Adrenal gland (tissue), 12 donors: ENCODE results near the gene AK4. TPM values are rescaled to one million over a fixed set of nuclear protein-coding genes. Genes with fewer than 3 reads are reported as not detected.

Experiments used
- DNase-seq, 7 donors: peaks; one replicate each; pipeline ENCODE4 v3.0.0-alpha.2; 2019 to 2020
- H3K27ac ChIP-seq, 5 donors: fragments of 200-600 bp; sonication (generic) in 4 of 5; 1 replicate in 3 of 5; 2 replicates in 2 of 5; pipeline versions ENCODE4 v1.5.1 to v1.8.0; 2016 to 2020; ENCODE audit warnings: mild to moderate bottlenecking in 1 of 5
- H3K27me3 ChIP-seq: fragments of 200-600 bp; 2 replicates; pipeline ENCODE4 v1.8.0; 2021
- H3K36me3 ChIP-seq, 2 donors: fragments of 200-600 bp; replicated peaks in 1 of 2; 1 replicate in 1 of 2; 2 replicates in 1 of 2; pipeline versions ENCODE4 v1.5.1 to v1.8.0; 2018 to 2022
- H3K4me1 ChIP-seq, 2 donors: fragments of 200-600 bp; replicated peaks in 1 of 2; 1 replicate in 1 of 2; 2 replicates in 1 of 2; pipeline versions ENCODE4 v1.5.1 to v1.8.0; 2018 to 2021
- H3K4me3 ChIP-seq, 4 donors: fragments of 200-600 bp; sonication (generic) in 3 of 4; one replicate each; pipeline ENCODE4 v1.5.1; 2016 to 2018
- H3K9me3 ChIP-seq, 3 donors: fragments of 200-600 bp; sonication (generic) in 1 of 3; replicated peaks in 1 of 3; 1 replicate in 2 of 3; 2 replicates in 1 of 3; pipeline versions ENCODE4 v1.5.1 to v1.8.0; 2016 to 2021
- CTCF ChIP-seq, 6 experiments: fragments of 450-650 bp in 4 of 6; fragments of 200-600 bp in 2 of 6; sonication (generic) in 1 of 6; IDR thresholded peaks; 1 replicate in 5 of 6; 2 replicates in 1 of 6; pipeline versions ENCODE4 v1.5.1 to v1.8.0; 2016 to 2021; ENCODE audit warnings: antibody characterized with exemption in 6 of 6, mild to moderate bottlenecking in 2 of 6, moderate library complexity in 1 of 6
- POLR2A ChIP-seq, 2 donors: fragments of 450-650 bp; IDR thresholded peaks; one replicate each; pipeline ENCODE4 v1.6.1; 2017; ENCODE audit warnings: antibody characterized with exemption in 2 of 2, mild to moderate bottlenecking in 2 of 2, moderate library complexity in 1 of 2
- WGBS, 4 donors: extraction: QIAGEN DNeasy Blood & Tissue Kit in 2 of 4; methylation state at CpG; one replicate each; pipeline versions ENCODE4 v1.1.5 to v1.1.7; 2013 to 2017; 5-methylcytosine and 5-hydroxymethylcytosine counted together
- intact Hi-C, 2 donors: fragments of 100-400 bp; cut with DNase I; formaldehyde crosslinking; loops; one replicate each; pipeline versions ENCODE4 v1.14.1 to v1.15.0; 2022 to 2023
- polyA plus RNA-seq, 3 donors: library from polyadenylated mRNA; stranded (reverse); fragments of 200-250 nt in 2 of 3; fragments of 350-450 nt in 1 of 3; fragmentation: Illumina TruSeq in 1 of 3; extraction: RNeasy Lipid Tissue Mini Kit (QIAGEN cat#74804) in 1 of 3; gene quantifications; one replicate each; pipeline ENCODE4 v1.2.3, GENCODE V29; 2013 to 2014
- total RNA-seq, 9 donors: library from RNA; depleted of rRNA in 4 of 9; stranded (reverse); fragments of >200 nt in 4 of 9; fragments of 120-200 nt in 1 of 9; fragmentation: NEBNext Ultra II Directional in 1 of 9; extraction: Animal tissue kit (Norgen Biotek cat#: 25700) in 1 of 9; gene quantifications; one replicate each; pipeline versions ENCODE4 v1.1.0 to v1.2.4, GENCODE V29; 2013 to 2023
- donor health status: healthy with polysubstance abuse.
- donor health status: Bipolar disorder and iron deficiency.
- donor health status: DM: yes; HTN: yes; CAD: no.
- donor health status: DM: no; HTN: no; CAD: no.
- donor health status: DM: no; HTN: no; CAD: no.
- donor health status: DM: yes; HTN: yes; CAD: no.

Gene AK4
- total and polyA plus RNA-seq, 12 donors: 0.67 to 12.4 (median 2.5) TPM

DNA sequence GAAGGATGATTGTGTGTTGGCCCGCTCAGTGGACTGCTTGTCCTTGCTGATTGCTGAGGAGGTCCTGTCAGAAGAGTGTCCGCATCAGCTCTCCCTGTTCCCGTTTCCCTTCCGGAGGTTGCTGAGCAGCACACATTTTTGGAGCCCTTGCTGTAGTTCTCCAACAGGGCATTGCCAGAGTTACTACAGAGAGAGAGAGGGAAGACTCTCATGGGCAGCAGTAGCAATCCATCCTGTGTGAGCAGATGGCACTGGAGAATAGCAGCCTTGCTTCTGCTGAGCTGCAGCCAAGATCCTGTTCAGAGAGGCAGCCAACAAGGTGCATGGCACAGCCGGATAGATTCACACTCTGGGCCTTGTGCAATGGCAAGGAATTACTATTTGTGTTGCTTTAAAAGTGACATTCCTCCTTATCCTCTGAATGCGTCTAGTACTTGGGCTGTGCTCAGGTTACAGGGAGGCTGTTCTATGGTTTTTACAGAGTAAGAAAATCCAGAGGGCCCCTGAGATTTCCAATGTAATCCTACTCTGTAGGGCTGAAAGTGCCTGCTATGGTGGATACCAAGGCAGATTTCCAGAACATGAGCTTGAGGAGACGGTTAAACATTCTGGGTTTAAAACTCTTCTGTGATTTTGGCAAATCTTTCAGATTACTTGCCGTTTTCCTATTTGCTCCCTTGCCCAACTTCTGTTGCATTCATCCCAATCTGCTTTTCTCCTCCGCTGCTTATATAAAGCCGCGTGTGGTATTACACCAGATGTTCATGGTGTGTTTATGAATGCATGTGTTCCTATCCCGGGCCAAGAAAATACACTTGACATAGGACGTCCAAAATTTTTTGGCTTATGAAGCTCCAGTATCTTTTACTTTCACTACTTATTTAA, 27.4 kb downstream of the AK4 start:
- H3K4me3 ChIP-seq: no peak overlapping the region
- no peaks in the 10 kb centered on the region for H3K36me3 ChIP-seq
- no peaks in the 10 kb centered on the region for H3K27me3 ChIP-seq
- no peak for DNase-seq
- TF ChIP-seq POLR2A (IDR thresholded peaks at IDR 0.05) (no peak), CTCF (IDR thresholded peaks at IDR 0.05) (no peak)
- intact Hi-C loops: no loop called here
- H3K4me1 ChIP-seq: no peaks in the 10 kb centered on the region
- H3K9me3 ChIP-seq: no peaks in the 10 kb centered on the region
- H3K27ac ChIP-seq: no peak overlapping the region
- WGBS, 4 donors: 73 to 81% (median 77%) methylated on average over 12 to 13 of the region's 13 CpGs

DNA sequence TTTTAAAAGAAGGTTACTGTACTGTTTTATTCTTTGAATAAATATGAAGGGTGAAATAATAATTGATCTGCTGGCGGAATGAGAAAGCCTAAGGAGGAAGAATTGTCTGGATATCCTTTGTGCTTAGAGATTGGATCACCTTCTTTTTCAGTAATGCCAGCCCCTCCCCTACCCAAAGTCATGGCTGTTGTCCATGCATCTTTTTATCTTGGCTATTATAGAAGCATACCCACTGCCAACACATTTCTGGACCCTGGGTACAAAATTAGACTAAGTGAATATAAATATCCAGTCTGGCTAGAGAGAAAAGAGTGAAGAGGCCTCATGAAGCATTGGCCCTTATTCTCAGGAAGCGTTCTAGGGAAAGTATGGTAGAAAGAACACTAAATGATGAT, 28.1 kb downstream of the AK4 start:
- no peak overlapping the region for H3K4me3 ChIP-seq
- H3K36me3 ChIP-seq: no peaks in the 10 kb centered on the region
- no peak for DNase-seq
- intact Hi-C loops: no loop called here
- TF ChIP-seq POLR2A (IDR thresholded peaks at IDR 0.05): no peak
- no peak for TF ChIP-seq CTCF (IDR thresholded peaks at IDR 0.05)
- 86 to 92% (median 89%) methylated on average over 2 of the region's 2 CpGs for WGBS, 4 donors
- no peak overlapping the region for H3K27ac ChIP-seq
- no peaks in the 10 kb centered on the region for H3K4me1 ChIP-seq
- H3K9me3 ChIP-seq: no peaks in the 10 kb centered on the region
- no peaks in the 10 kb centered on the region for H3K27me3 ChIP-seq

GRCh38 chr1:65176591-65176990, 28.6 kb downstream of the AK4 start:
- DNase-seq: no peak
- 75 to 89% (median 81%) methylated on average over 3 of the region's 3 CpGs for WGBS, 4 donors
- Histone ChIP-seq H3K27ac (no peak overlapping the region), H3K4me1 (no peaks in the 10 kb centered on the region), H3K9me3 (no peaks in the 10 kb centered on the region), H3K36me3 (no peaks in the 10 kb centered on the region), H3K27me3 (no peaks in the 10 kb centered on the region), H3K4me3 (no peak overlapping the region)
- intact Hi-C loops: no loop called here
- no peak for TF ChIP-seq CTCF (IDR thresholded peaks at IDR 0.05)
- TF ChIP-seq POLR2A (IDR thresholded peaks at IDR 0.05): no peak

DNA sequence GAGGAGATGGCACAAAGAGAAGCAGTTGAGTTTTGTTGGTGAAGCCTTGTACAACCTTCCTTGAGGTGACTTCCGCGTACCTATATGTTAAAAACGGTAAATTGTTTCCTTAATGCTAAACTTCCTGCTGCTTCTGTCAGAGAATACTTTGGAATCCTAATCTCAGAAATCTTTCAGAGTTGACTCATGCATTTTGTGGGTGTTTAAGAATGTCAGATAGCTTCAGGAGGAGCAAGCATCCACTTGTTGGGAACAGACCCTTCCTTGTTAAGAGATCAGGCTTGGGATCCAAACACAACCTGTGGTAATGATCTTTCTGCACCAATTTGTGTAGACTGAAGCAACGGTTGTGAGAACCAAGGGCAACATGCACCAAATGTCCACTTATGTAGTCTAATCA, 29.5 kb downstream of the AK4 start:
- DNase-seq: no peak
- Histone ChIP-seq H3K36me3 (no peaks in the 10 kb centered on the region), H3K27ac (no peak overlapping the region), H3K4me3 (no peak overlapping the region), H3K4me1 (no peaks in the 10 kb centered on the region), H3K9me3 (no peaks in the 10 kb centered on the region), H3K27me3 (no peaks in the 10 kb centered on the region)
- intact Hi-C loops: no loop called here
- no peak for TF ChIP-seq CTCF (IDR thresholded peaks at IDR 0.05)
- TF ChIP-seq POLR2A (IDR thresholded peaks at IDR 0.05): no peak
- WGBS, 4 donors: 80 to 90% (median 86%) methylated on average over 4 of the region's 4 CpGs
